ENCODE data around the gene HCN4.

DNA sequence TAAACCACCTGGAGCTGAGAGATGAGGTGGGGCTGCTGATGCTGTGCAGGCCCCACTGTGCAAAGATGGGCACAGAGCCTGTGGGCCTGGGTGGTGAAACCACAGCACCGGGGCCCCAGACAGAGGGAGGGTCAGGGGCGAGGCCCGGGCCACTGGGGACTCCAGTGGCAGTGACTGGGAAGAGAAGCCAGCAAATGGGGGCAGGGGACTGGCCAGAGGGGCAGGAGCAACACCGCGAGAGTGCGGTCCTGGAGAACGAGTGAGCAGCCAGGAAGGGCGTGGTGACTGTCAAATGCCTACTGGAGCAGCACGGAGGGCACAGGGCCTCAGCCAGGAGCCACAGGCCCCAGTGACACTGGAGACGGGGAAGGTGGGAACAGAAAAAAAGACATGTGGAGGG is 39.8 kb downstream of the HCN4 start:
- no peak for TF ChIP-seq CTCF (conservative IDR thresholded peaks at IDR 0.05; ENCODE audit: low read depth in 2 of 2)
- TF ChIP-seq STAT1 (IDR thresholded peaks at IDR 0.05; ENCODE audit: unreplicated experiment) = no peak
- no peak for TF ChIP-seq REST (IDR thresholded peaks at IDR 0.05; ENCODE audit: unreplicated experiment)
- TF ChIP-seq EZH2 (IDR thresholded peaks at IDR 0.05; ENCODE audit: low read depth, unreplicated experiment) = no peak
- no peak for TF ChIP-seq POLR2AphosphoS5 (IDR thresholded peaks at IDR 0.05; ENCODE audit: low read depth)
- no peak for TF ChIP-seq ZNF114 (CRISPR knock-in tag; IDR thresholded peaks at IDR 0.05)
- TF ChIP-seq EZH2phosphoT487 (IDR thresholded peaks at IDR 0.05; ENCODE audit: unreplicated experiment) = no peak
- no peak for TF ChIP-seq ZNF331 (CRISPR knock-in tag; IDR thresholded peaks at IDR 0.05; ENCODE audit: low read depth)
- TF ChIP-seq JUNB (IDR thresholded peaks at IDR 0.05; ENCODE audit: unreplicated experiment) = no peak
- no peak for TF ChIP-seq ETS1 (IDR thresholded peaks at IDR 0.05)
- TF ChIP-seq CREB1 (CRISPR knock-in tag; IDR thresholded peaks at IDR 0.05; ENCODE audit: low read depth) = no peak

All from GM23338 (cell line).